GM23248 (cell line): ENCODE results near the gene IL20RA.

Source experiments
- EZH2 ChIP-seq: fragments of 200-600 bp; sonication (generic); IDR thresholded peaks from 2 replicates; pipeline ENCODE4 v1.6.1; 2018; ENCODE audit warnings: antibody characterized with exemption, mild to moderate bottlenecking; ENCODE audit not compliant: insufficient read depth, poor library complexity, severe bottlenecking
- EZH2phosphoT487 ChIP-seq: fragments of 200-600 bp; sonication (generic); IDR thresholded peaks from 2 replicates; pipeline ENCODE4 v1.6.1; 2018; ENCODE audit warnings: antibody characterized with exemption, moderate library complexity, mild to moderate bottlenecking, low read depth; ENCODE audit not compliant: insufficient read depth

DNA sequence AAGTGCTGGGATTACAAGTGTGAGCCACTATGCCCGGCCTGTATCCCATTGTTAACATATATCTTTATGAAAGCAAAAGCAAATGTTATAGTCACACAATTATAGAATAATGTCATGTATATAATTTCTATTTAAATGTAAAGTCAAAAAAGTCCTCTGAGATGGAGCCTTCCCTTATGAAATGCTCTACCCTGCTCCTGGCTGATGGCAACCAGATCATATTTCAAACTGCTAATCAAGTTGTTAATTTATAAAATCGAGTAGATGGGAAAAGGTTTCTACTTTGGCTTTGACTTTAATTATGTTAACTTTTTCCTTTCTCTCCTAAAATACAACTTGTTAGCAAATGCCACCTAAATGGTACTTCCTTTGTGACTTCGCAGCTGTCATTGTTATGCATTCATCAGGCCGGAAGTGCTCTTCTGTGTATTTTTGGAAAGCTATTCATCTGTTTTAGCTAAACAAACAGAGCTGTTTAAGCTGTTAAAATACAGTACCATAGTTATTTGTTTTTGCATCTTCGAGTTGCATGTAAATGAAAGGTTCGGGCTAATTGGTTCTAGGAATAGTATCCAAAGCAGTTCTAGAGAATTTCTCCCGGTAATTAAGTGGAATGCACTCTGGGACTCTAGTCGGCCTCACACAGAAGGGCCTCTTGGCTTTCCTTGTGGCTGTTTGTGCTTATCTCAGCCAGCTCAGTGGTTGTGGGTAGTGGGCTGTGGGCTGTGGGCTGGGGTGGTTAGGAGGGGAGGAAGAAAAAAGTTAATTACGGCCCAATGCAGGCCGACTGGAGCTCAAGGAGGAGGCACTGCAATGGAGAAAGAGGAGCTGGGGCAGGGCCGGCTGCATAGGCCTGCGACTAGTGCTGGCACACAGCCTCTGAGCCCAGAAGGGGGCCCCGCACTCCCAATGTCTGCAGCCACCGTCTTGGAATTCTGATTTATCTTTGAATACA, 87.9 kb downstream of the IL20RA start:
- TF ChIP-seq EZH2 (no peak), EZH2phosphoT487 (no peak)
